Measurements from ENCODE around the gene CIB2.

GRCh38 chr15:78063970-78064385, 67.3 kb downstream of the CIB2 start:
- TF ChIP-seq CTCF (IDR thresholded peaks at IDR 0.05) (no peak), EP300 (IDR thresholded peaks at IDR 0.05) (no peak)

All from suprapubic skin (tissue), 3 donors.